Neural progenitor cell (in vitro differentiated cells): ENCODE data around the gene IQCM. TPM values are rescaled to one million over a fixed set of nuclear protein-coding genes. Genes with fewer than 3 reads are reported as not detected.

Experiments used
- DNase-seq: peaks from one replicate; pipeline ENCODE4 v3.0.0-alpha.2; 2016; ENCODE audit warnings: low spot score
- H2AFZ ChIP-seq: fragments of 200-600 bp; sonication (generic); replicated peaks from 2 replicates; pipeline ENCODE4 v1.6.1; 2016; ENCODE audit warnings: antibody characterized with exemption
- H3F3A ChIP-seq: fragments of 200-600 bp; sonication (generic); 2 replicates; pipeline ENCODE4 v1.6.1; 2016; ENCODE audit warnings: antibody characterized with exemption, low read depth
- H3K27ac ChIP-seq: fragments of 200-600 bp; sonication (generic); 2 replicates; pipeline ENCODE4 v1.5.1; 2016; ENCODE audit warnings: mild to moderate bottlenecking
- H3K27me3 ChIP-seq: fragments of 200-600 bp; sonication (generic); 2 replicates; pipeline ENCODE4 v1.6.1; 2016; ENCODE audit warnings: mild to moderate bottlenecking, moderate library complexity
- H3K36me3 ChIP-seq: fragments of 200-600 bp; sonication (generic); 2 replicates; pipeline ENCODE4 v1.5.1; 2016
- H3K4me1 ChIP-seq: fragments of 200-600 bp; sonication (generic); 2 replicates; pipeline ENCODE4 v1.6.1; 2016; ENCODE audit warnings: mixed run types
- H3K4me2 ChIP-seq: fragments of 200-600 bp; sonication (generic); 2 replicates; pipeline ENCODE4 v1.6.1; 2016
- H3K4me3 ChIP-seq: fragments of 200-600 bp; sonication (generic); 2 replicates; pipeline ENCODE4 v1.5.1; 2016
- H3K79me2 ChIP-seq: fragments of 200-600 bp; sonication (generic); 2 replicates; pipeline ENCODE4 v1.6.1; 2016; ENCODE audit warnings: low read depth
- H3K9ac ChIP-seq: fragments of 200-600 bp; sonication (generic); 2 replicates; pipeline ENCODE4 v1.6.1; 2016
- H3K9me3 ChIP-seq: fragments of 200-600 bp; sonication (generic); 2 replicates; pipeline ENCODE4 v1.5.1; 2016; ENCODE audit warnings: low read depth
- H4K20me1 ChIP-seq: fragments of 200-600 bp; sonication (generic); 2 replicates; pipeline ENCODE4 v1.6.1; 2016; ENCODE audit warnings: low read depth
- H3K27ac Mint-ChIP-seq: 3 replicates; pipeline ENCODE4 v1.8.0; 2021; ENCODE audit warnings: mixed read lengths
- H3K27me3 Mint-ChIP-seq: 2 replicates; pipeline ENCODE4 v1.8.0; 2022; ENCODE audit warnings: low read depth, mild to moderate bottlenecking, inconsistent platforms, moderate library complexity, mixed read lengths; ENCODE audit not compliant: insufficient read depth
- H3K36me3 Mint-ChIP-seq: 3 replicates; pipeline ENCODE4 v1.8.0; 2021; ENCODE audit warnings: mixed read lengths
- H3K4me1 Mint-ChIP-seq: 3 replicates; pipeline ENCODE4 v1.8.0; 2021; ENCODE audit warnings: mixed read lengths
- H3K4me3 Mint-ChIP-seq: 3 replicates; pipeline ENCODE4 v1.8.0; 2021; ENCODE audit warnings: mild to moderate bottlenecking, moderate library complexity, mixed read lengths
- H3K9me3 Mint-ChIP-seq: 3 replicates; pipeline ENCODE4 v1.8.0; 2020; ENCODE audit warnings: mixed read lengths
- CTCF ChIP-seq: fragments of 200-600 bp; sonication (generic); IDR thresholded peaks from 2 replicates; pipeline ENCODE4 v1.5.1; 2017; ENCODE audit warnings: antibody characterized with exemption, mild to moderate bottlenecking
- EZH2 ChIP-seq: fragments of 200-600 bp; sonication (generic); IDR thresholded peaks from 2 replicates; pipeline ENCODE4 v1.6.1; 2017; ENCODE audit warnings: antibody characterized with exemption, mild to moderate bottlenecking, moderate library complexity
- EZH2phosphoT487 ChIP-seq: fragments of 200-600 bp; sonication (generic); IDR thresholded peaks from 2 replicates; pipeline ENCODE4 v1.6.1; 2017; ENCODE audit warnings: antibody characterized with exemption
- total RNA-seq: library from RNA; depleted of rRNA; stranded (reverse); fragments of >200 nt; gene quantifications from 2 replicates; pipeline ENCODE4 v1.2.3, GENCODE V29; 2015; ENCODE audit warnings: low replicate concordance

IQCM gene
- total RNA-seq, 1 donor from 2014 or later, result 0.26 TPM

- H3K9me3 Mint-ChIP-seq, result no peaks in the 10 kb centered on the region
- Histone ChIP-seq H3K4me1 (no peaks in the 10 kb centered on the region), H3F3A (no peaks in the 10 kb centered on the region), H3K36me3 (no peaks in the 10 kb centered on the region), H3K27ac (no peak overlapping the region), H3K4me3 (no peak overlapping the region), H2AFZ (no peak overlapping the region), H3K4me2 (no peak overlapping the region), H3K9me3 (no peaks in the 10 kb centered on the region), H3K27me3 (no peaks in the 10 kb centered on the region), H3K79me2 (no peaks in the 10 kb centered on the region), H4K20me1 (no peaks in the 10 kb centered on the region), H3K9ac (no peak overlapping the region)
- no peak for DNase-seq
- no peak overlapping the region for H3K4me3 Mint-ChIP-seq
- H3K36me3 Mint-ChIP-seq, result no peaks in the 10 kb centered on the region
- peaks cover 2% of the 10 kb centered on the region for H3K4me1 Mint-ChIP-seq
- TF ChIP-seq CTCF, result no peak
- TF ChIP-seq EZH2phosphoT487, result no peak
- peaks cover 4% of the 10 kb centered on the region for H3K27me3 Mint-ChIP-seq
- no peak overlapping the region for H3K27ac Mint-ChIP-seq
Measured at GRCh38 chr4:149552601-149553000, 263.0 kb downstream of the IQCM start.

GRCh38 chr4:149549911-149550310 is 265.7 kb downstream of the IQCM start:
- no peaks in the 10 kb centered on the region for H3K36me3 Mint-ChIP-seq
- no peaks in the 10 kb centered on the region for H3K27me3 ChIP-seq

GRCh38 chr4:149534779-149535178 is 280.9 kb downstream of the IQCM start:
- TF ChIP-seq EZH2, result no peak
- TF ChIP-seq CTCF, result no peak
- no peak for TF ChIP-seq EZH2phosphoT487
- Mint-ChIP-seq H3K9me3 (peaks cover 2% of the 10 kb centered on the region), H3K27me3 (no peaks in the 10 kb centered on the region), H3K27ac (no peak overlapping the region), H3K36me3 (no peaks in the 10 kb centered on the region), H3K4me1 (peaks cover 4% of the 10 kb centered on the region), H3K4me3 (no peak overlapping the region)
- Histone ChIP-seq H4K20me1 (no peaks in the 10 kb centered on the region), H3F3A (no peaks in the 10 kb centered on the region), H3K4me1 (peaks cover 8% of the 10 kb centered on the region), H3K27me3 (no peaks in the 10 kb centered on the region), H3K36me3 (peaks cover 4% of the 10 kb centered on the region), H3K4me2 (no peak overlapping the region), H3K27ac (no peak overlapping the region), H2AFZ (no peak overlapping the region), H3K9ac (no peak overlapping the region), H3K4me3 (no peak overlapping the region), H3K79me2 (no peaks in the 10 kb centered on the region), H3K9me3 (no peaks in the 10 kb centered on the region)
- DNase-seq, result no peak

More at GRCh38 chr4:149549911-149550310, 265.7 kb downstream of the IQCM start:
- peak; percentile 38 for DNase-seq
- Mint-ChIP-seq H3K27ac (no peak overlapping the region), H3K4me1 (no peaks in the 10 kb centered on the region), H3K27me3 (peaks cover 4% of the 10 kb centered on the region), H3K9me3 (no peaks in the 10 kb centered on the region), H3K4me3 (no peak overlapping the region)
- no peak overlapping the region for H3K27ac ChIP-seq
- H3K79me2 ChIP-seq, result no peaks in the 10 kb centered on the region
- TF ChIP-seq EZH2phosphoT487 (no peak), CTCF (peak; percentile 30)
- no peaks in the 10 kb centered on the region for H3K4me1 ChIP-seq
- H3K9ac ChIP-seq, result no peak overlapping the region
- no peaks in the 10 kb centered on the region for H3F3A ChIP-seq
- H3K9me3 ChIP-seq, result no peaks in the 10 kb centered on the region
- no peak overlapping the region for H2AFZ ChIP-seq
- no peak overlapping the region for H3K4me3 ChIP-seq
- no peaks in the 10 kb centered on the region for H3K36me3 ChIP-seq
- no peak overlapping the region for H3K4me2 ChIP-seq
- H4K20me1 ChIP-seq, result no peaks in the 10 kb centered on the region

- Histone ChIP-seq H3K9me3 (no peaks in the 10 kb centered on the region), H3K4me2 (no peak overlapping the region), H3K4me1 (peaks cover 8% of the 10 kb centered on the region), H3F3A (no peaks in the 10 kb centered on the region), H3K27me3 (no peaks in the 10 kb centered on the region), H2AFZ (no peak overlapping the region), H3K36me3 (no peaks in the 10 kb centered on the region), H3K27ac (no peak overlapping the region), H3K9ac (no peak overlapping the region), H3K4me3 (no peak overlapping the region), H3K79me2 (no peaks in the 10 kb centered on the region), H4K20me1 (no peaks in the 10 kb centered on the region)
- Mint-ChIP-seq H3K27me3 (no peaks in the 10 kb centered on the region), H3K27ac (no peak overlapping the region), H3K4me1 (peaks cover 4% of the 10 kb centered on the region), H3K4me3 (no peak overlapping the region), H3K36me3 (no peaks in the 10 kb centered on the region), H3K9me3 (peaks cover 2% of the 10 kb centered on the region)
- DNase-seq, result no peak
- TF ChIP-seq EZH2phosphoT487 (no peak), EZH2 (no peak), CTCF (no peak)
Measured at GRCh38 chr4:149531861-149532260, 283.8 kb downstream of the IQCM start.
